ENCODE measurements around the gene GLB1L2. TPM values are rescaled to one million over a fixed set of nuclear protein-coding genes. Genes with fewer than 3 reads are reported as not detected.

GLB1L2 gene
- total and polyA plus RNA-seq, 8 donors: 4.1 to 11.9 (median 5.1) TPM

DNA sequence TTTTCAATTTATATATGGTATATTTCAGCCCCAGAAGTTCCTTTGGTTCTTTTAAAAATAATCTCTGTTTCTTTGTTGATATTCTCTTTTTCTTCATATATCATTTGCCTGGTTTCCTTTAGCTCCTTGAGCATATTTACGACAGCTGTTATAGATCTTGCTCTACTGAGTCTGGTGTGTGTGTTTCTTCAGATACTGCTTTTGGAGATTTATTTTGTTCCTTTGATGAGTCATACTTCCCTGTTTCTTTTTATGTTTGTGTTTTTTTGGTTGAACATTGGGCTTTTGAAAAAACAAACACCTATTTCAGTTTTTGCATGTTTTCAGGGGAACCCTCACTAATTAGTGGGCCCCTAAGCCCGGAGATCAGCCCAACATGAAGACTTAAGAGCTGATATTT, 23.3 kb downstream of the GLB1L2 start:
- ATAC-seq (no peak), DNase-seq (no peak)
- no peaks in the 10 kb centered on the region for H3K36me3 ChIP-seq
- TF ChIP-seq, protein P1, sequence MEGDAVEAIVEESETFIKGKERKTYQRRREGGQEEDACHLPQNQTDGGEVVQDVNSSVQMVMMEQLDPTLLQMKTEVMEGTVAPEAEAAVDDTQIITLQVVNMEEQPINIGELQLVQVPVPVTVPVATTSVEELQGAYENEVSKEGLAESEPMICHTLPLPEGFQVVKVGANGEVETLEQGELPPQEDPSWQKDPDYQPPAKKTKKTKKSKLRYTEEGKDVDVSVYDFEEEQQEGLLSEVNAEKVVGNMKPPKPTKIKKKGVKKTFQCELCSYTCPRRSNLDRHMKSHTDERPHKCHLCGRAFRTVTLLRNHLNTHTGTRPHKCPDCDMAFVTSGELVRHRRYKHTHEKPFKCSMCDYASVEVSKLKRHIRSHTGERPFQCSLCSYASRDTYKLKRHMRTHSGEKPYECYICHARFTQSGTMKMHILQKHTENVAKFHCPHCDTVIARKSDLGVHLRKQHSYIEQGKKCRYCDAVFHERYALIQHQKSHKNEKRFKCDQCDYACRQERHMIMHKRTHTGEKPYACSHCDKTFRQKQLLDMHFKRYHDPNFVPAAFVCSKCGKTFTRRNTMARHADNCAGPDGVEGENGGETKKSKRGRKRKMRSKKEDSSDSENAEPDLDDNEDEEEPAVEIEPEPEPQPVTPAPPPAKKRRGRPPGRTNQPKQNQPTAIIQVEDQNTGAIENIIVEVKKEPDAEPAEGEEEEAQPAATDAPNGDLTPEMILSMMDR (IDR thresholded peaks at IDR 0.05): no peak
- no peak overlapping the region for H3K4me3 ChIP-seq
- H3K4me1 ChIP-seq: no peaks in the 10 kb centered on the region
- no peak overlapping the region for H3K27ac ChIP-seq
- H3K9me3 ChIP-seq: no peaks in the 10 kb centered on the region
- peaks cover 0 to 6% of the 10 kb centered on the region in 2 donors for H3K27me3 ChIP-seq
- intact Hi-C loops (cut with DNase I): no loop called here

DNA sequence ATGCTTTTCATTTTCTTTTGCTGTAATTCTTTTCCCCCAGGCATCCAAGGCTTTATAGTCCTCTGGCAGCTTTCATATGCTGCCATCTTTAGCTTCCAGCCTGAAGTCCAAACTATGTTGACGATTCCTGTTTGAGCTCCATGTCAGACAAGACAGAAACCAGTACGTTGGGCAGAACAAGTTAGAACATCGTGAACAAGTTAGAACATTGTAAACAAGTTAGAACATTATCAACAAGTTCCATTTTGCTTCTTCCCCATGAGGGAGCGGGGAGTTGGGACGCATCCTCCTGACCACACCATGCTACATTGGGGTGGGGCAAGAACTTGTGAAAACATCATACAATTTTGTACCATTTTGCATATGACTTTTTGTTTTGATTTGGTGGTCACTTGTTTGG, 23.9 kb downstream of the GLB1L2 start:
- ATAC-seq: no peak

DNA sequence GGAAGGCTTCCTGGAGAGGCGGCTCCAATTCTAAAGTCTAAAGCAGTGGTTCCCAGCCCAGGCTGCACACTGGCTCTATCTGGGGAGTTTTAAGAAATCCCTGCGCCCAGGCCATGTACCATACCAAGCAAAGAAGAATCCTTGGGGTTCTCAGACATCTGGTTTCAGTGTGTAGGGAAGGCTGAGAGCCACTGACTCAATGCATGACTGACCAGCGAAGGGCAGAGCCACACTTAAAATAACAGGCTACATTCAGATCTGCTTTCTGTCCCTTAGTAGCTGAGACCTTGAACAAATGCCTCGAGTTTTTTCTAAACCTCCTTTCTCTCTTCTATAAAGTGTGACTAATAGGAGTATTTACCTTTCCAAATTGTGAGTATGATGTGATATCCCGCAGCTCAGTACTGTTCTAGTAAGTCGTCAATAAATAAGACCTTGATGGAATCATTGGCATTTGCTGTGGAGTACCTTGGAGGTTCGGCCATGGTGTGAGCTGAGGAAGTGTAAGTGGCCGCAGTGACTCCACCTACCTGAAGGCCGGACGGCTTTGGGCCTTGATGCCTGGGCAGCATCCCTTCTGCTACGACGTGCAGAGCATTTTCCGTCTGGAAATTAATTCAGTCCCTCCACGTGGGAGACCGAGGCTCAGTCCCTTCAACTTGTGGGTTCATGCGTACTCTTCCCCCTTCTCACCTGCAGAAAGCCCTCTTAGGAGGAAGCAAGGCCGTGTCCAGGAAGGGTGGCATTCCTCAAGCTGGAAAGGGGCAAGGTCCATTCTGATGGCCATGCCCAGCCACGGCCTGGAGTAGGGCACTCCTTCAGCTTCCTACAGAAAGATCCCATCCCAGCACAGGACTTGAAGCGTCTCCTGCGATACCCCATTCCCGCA, 25.1 kb downstream of the GLB1L2 start:
- no peak for ATAC-seq
- Histone ChIP-seq H3K4me1 (no peaks in the 10 kb centered on the region), H3K27me3 (peaks cover 0 to 21% of the 10 kb centered on the region in 2 donors), H3K4me3 (no peak overlapping the region), H3K36me3 (no peaks in the 10 kb centered on the region), H3K27ac (no peak overlapping the region), H3K9me3 (no peaks in the 10 kb centered on the region)
- TF ChIP-seq, protein P1 (IDR thresholded peaks at IDR 0.05): no peak
- intact Hi-C loops (cut with DNase I): no loop called here
- DNase-seq: peak in 1 of 4 donors; percentile 22

More for the DNA sequence above, 23.9 kb downstream of the GLB1L2 start:
- Histone ChIP-seq H3K36me3 (no peaks in the 10 kb centered on the region), H3K9me3 (no peaks in the 10 kb centered on the region), H3K27ac (no peak overlapping the region), H3K4me3 (no peak overlapping the region), H3K4me1 (no peaks in the 10 kb centered on the region), H3K27me3 (peaks cover 0 to 10% of the 10 kb centered on the region in 2 donors)
- TF ChIP-seq, protein P1 (IDR thresholded peaks at IDR 0.05): no peak
- no peak for DNase-seq
- intact Hi-C loops (cut with DNase I): no loop called here

DNA sequence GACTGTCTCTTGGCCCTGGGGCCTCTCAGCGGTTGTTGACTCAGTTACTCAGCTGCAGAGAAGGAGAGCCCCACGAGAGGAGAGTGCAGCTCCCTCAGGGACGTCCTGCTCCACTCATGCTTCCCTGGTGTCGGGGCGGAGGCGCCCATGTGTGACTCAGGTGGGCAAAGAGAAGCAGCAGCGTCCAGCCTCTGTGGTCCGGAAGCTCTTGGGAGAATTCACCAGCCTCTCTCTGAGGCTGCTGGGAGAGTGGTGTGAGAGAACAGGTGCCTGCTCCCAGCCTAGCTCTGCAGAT, 25.7 kb downstream of the GLB1L2 start:
- H3K9me3 ChIP-seq: no peaks in the 10 kb centered on the region
- no peak overlapping the region for H3K27ac ChIP-seq
- H3K4me3 ChIP-seq: no peak overlapping the region
- no peaks in the 10 kb centered on the region for H3K4me1 ChIP-seq
- H3K27me3 ChIP-seq: peaks cover 0 to 24% of the 10 kb centered on the region in 2 donors
- TF ChIP-seq, protein P1 (IDR thresholded peaks at IDR 0.05): no peak
- intact Hi-C loops (cut with DNase I): no loop called here
- H3K36me3 ChIP-seq: no peaks in the 10 kb centered on the region
- ATAC-seq: no peak
- DNase-seq: no peak

DNA sequence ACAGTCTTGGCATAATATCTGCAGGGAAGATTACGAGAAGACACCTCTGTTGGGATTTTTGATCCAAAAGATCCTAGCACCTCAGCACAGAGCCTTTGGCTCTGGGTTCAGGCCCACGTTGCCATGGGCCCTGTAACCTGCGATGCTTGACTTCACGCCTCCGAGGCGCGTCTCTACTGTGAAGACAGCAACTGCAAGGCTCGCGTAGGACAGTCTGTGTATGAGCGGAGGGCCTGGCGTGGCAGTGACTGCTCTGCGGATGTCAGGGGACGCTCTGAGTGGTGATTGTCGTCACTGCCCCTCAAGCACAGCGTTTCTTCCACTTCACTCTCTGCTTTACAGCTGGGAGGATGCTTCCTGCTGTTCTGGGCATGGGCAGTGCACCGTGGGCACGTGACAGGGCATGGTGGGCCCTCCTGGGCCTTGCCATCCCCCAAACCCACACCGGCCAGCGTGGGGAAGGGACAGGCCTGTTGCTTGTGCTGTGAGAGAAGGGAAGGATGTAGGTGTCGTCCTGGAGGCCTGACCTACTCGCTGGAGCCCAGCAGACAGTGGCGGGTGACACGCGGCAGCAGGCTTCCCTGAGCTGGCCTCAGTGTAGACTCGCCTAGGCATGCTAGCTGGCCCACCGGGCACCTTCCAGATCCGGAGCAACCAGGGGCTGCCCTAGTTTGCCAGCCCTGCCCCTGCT, 26.5 kb downstream of the GLB1L2 start:
- peak in 2 of 4 donors; percentile 25 to 73 for DNase-seq
- H3K36me3 ChIP-seq: no peaks in the 10 kb centered on the region
- no peaks in the 10 kb centered on the region for H3K9me3 ChIP-seq
- peaks cover 0 to 27% of the 10 kb centered on the region in 2 donors for H3K27me3 ChIP-seq
- H3K27ac ChIP-seq: no peak overlapping the region
- TF ChIP-seq, protein P1 (IDR thresholded peaks at IDR 0.05): no peak
- H3K4me3 ChIP-seq: no peak overlapping the region
- ATAC-seq: no peak
- no peaks in the 10 kb centered on the region for H3K4me1 ChIP-seq
- intact Hi-C loops (cut with DNase I): no loop called here
